HG02885 (cell line): ENCODE data around the gene ITGA2.

Source experiments
- ATAC-seq: cut with Tn5 transposase; IDR thresholded peaks from one replicate; pipeline ENCODE4 v1.9.1; 2021; ENCODE audit warnings: mild to moderate bottlenecking; ENCODE audit not compliant: unreplicated experiment, poor library complexity

Gene ITGA2

DNA sequence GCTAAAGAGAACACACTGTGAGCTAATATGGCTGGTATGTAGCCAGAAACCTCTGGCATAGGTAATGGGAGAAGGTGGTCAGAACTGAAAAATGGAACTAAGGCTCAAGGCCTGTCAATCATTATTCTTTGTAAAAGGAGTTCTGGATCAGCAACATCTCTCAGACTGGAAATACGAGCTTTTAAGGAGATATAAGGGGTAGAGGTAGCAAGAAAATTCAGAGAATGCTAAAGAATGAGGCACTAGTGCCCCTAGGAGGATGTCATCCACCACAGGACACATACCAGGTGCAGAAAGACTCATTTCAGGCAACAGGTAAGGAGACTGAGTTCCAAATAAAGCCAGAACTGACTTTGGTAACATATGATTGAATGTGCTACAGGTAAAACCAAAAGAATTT, 139.3 kb downstream of the ITGA2 start:
- no peak for ATAC-seq

DNA sequence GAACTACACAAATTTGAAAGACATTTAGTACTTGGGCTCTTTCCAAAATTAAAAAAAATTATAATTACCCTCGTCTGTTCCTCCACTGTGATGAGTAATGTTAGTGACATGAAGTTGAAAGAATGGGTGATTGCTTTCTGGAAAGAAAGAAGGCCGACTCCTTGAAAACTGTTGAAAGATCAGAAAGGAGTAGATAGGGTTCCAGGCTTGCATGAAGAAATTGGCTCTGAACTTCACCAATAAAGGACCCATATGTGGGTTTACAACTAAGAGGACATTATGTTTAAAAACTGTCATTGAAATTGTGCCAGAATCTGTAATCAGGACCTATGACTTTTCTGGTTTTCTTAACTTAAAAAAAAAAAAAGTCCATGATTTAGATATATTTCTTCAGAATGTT, 141.1 kb downstream of the ITGA2 start:
- no peak for ATAC-seq

DNA sequence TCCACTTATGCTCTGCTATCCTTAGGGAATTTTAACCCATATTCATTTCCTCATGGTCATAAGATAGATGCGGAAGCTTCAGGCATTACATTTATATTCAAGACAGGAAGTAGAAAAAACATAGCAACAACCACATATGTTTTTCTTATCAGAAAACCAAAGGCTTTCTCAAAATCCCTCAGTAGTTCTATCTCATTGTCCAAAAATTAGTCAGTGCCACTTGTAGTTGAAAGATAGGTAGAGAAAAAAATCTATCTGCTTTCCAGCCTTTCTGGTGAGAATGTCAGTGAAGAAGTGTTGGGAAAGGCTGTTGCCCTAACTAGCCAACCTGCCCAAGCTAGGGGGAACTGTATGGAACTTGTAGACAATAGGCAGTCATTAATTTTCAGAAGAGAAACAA, 143.9 kb downstream of the ITGA2 start:
- ATAC-seq, result no peak
